DND-41 (cell line): ENCODE data around the gene HADH.

ENCODE experiments used
- ATAC-seq: fragments of 200-7000 bp; cut with Tn5 transposase; 3 replicates; pipeline ENCODE4 v1.9.1; 2021; ENCODE audit warnings: low read depth; ENCODE audit not compliant: insufficient read depth
- DNase-seq: peaks from one replicate; pipeline ENCODE4 v3.0.0-alpha.2; 2020
- H2AFZ ChIP-seq: 2 replicates; pipeline ENCODE4 v1.6.0; 2012; ENCODE audit warnings: low read depth, low read length
- H3K27ac ChIP-seq: 2 replicates; pipeline ENCODE4 v1.5.1; 2012; ENCODE audit warnings: low read length, inconsistent platforms
- H3K27me3 ChIP-seq: fragments of 200-600 bp; sonication (generic); 2 replicates; pipeline ENCODE4 v1.6.0; 2012; ENCODE audit warnings: low read length, mild to moderate bottlenecking, inconsistent platforms; ENCODE audit not compliant: insufficient read depth, poor library complexity
- H3K36me3 ChIP-seq: 2 replicates; pipeline ENCODE4 v1.5.1; 2012; ENCODE audit warnings: low read length, inconsistent platforms; ENCODE audit not compliant: insufficient read depth
- H3K4me1 ChIP-seq: 2 replicates; pipeline ENCODE4 v1.5.1; 2012; ENCODE audit warnings: mild to moderate bottlenecking, low read length; ENCODE audit not compliant: insufficient read depth
- H3K4me2 ChIP-seq: 2 replicates; pipeline ENCODE4 v1.6.0; 2012; ENCODE audit warnings: mild to moderate bottlenecking, moderate library complexity, low read length, inconsistent platforms; ENCODE audit not compliant: insufficient read depth
- H3K4me3 ChIP-seq, 2 experiments: fragments of 200-600 bp in 1 of 2; shearing (Covaris generic) in 1 of 2; 2 replicates each; pipeline ENCODE4 v1.5.1; 2012 to 2016; ENCODE audit warnings: inconsistent platforms in 2 of 2, low read length in 2 of 2, mild to moderate bottlenecking in 2 of 2, low read depth in 1 of 2, moderate library complexity in 1 of 2
- H3K79me2 ChIP-seq: 2 replicates; pipeline ENCODE4 v1.6.0; 2012; ENCODE audit warnings: low read length, inconsistent platforms; ENCODE audit not compliant: insufficient read depth
- H3K9ac ChIP-seq: 2 replicates; pipeline ENCODE4 v1.6.0; 2012; ENCODE audit warnings: low read depth, mild to moderate bottlenecking, inconsistent platforms, low read length, moderate library complexity
- H3K9me3 ChIP-seq: 2 replicates; pipeline ENCODE4 v1.5.1; 2012; ENCODE audit warnings: low read length, moderate library complexity, mild to moderate bottlenecking, inconsistent platforms; ENCODE audit not compliant: insufficient read depth, severe bottlenecking
- H4K20me1 ChIP-seq: 2 replicates; pipeline ENCODE4 v1.6.0; 2012; ENCODE audit warnings: low read length; ENCODE audit not compliant: insufficient read depth
- EZH2 ChIP-seq: IDR thresholded peaks from 3 replicates; pipeline ENCODE4 v1.6.1; 2012; ENCODE audit warnings: borderline replicate concordance, low read depth, mild to moderate bottlenecking, moderate library complexity, low read length, inconsistent platforms; ENCODE audit not compliant: severe bottlenecking
- TF ChIP-seq, protein P1 (sequence below): IDR thresholded peaks from 2 replicates; pipeline ENCODE4 v1.5.1; 2012; ENCODE audit warnings: borderline replicate concordance, low read length, moderate library complexity, mild to moderate bottlenecking; ENCODE audit not compliant: poor library complexity, severe bottlenecking; ENCODE audit errors: extremely low read depth

The HADH gene

GRCh38 chr4:108031427-108032083, 41.9 kb downstream of the HADH start:
- H3K4me3 ChIP-seq = no peak overlapping the region
- H3K9ac ChIP-seq = no peak overlapping the region
- H4K20me1 ChIP-seq = no peaks in the 10 kb centered on the region
- H3K27ac ChIP-seq = peak overlapping the region; percentile 24; the same call in 1 of the 2 replicates
- TF ChIP-seq, protein P1, sequence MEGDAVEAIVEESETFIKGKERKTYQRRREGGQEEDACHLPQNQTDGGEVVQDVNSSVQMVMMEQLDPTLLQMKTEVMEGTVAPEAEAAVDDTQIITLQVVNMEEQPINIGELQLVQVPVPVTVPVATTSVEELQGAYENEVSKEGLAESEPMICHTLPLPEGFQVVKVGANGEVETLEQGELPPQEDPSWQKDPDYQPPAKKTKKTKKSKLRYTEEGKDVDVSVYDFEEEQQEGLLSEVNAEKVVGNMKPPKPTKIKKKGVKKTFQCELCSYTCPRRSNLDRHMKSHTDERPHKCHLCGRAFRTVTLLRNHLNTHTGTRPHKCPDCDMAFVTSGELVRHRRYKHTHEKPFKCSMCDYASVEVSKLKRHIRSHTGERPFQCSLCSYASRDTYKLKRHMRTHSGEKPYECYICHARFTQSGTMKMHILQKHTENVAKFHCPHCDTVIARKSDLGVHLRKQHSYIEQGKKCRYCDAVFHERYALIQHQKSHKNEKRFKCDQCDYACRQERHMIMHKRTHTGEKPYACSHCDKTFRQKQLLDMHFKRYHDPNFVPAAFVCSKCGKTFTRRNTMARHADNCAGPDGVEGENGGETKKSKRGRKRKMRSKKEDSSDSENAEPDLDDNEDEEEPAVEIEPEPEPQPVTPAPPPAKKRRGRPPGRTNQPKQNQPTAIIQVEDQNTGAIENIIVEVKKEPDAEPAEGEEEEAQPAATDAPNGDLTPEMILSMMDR = no peak
- no peak for TF ChIP-seq EZH2
- H3K36me3 ChIP-seq = peaks cover 83% of the 10 kb centered on the region
- H3K79me2 ChIP-seq = no peaks in the 10 kb centered on the region
- no peak for ATAC-seq
- no peak overlapping the region for H3K4me2 ChIP-seq
- no peak overlapping the region for H2AFZ ChIP-seq
- H3K4me1 ChIP-seq = peaks cover 27% of the 10 kb centered on the region
- no peaks in the 10 kb centered on the region for H3K27me3 ChIP-seq
- no peaks in the 10 kb centered on the region for H3K9me3 ChIP-seq
- no peak for DNase-seq

DNA sequence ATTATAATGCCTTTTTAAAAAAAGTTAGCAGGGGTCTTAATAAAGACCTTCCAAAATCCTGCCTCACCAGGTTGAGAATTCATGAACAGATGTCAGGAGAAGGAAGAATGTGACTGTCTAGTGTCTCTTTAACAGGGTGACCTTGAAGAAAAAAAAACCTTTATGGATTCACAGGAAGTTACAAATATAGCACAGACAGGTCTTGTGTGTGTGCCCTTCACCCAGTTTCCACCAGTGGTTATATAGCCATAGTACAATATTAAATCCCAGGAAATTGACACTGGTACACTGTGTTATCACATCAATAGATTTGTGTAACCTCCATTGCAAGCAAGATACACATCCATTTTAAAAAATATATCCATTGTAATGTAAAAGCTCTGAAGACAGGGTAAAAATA, 43.7 kb downstream of the HADH start:
- TF ChIP-seq EZH2 = no peak
- TF ChIP-seq, protein P1 = no peak
- Histone ChIP-seq H3K4me1 (peaks cover 29% of the 10 kb centered on the region), H2AFZ (no peak overlapping the region), H3K9me3 (no peaks in the 10 kb centered on the region), H3K4me2 (no peak overlapping the region), H3K27me3 (no peaks in the 10 kb centered on the region), H3K36me3 (peaks cover 65% of the 10 kb centered on the region), H3K27ac (no peak overlapping the region), H3K4me3 (no peak overlapping the region), H3K79me2 (no peaks in the 10 kb centered on the region), H4K20me1 (no peaks in the 10 kb centered on the region), H3K9ac (no peak overlapping the region)
- ATAC-seq = no peak
- DNase-seq = no peak

GRCh38 chr4:108034565-108034964, 44.9 kb downstream of the HADH start:
- no peaks in the 10 kb centered on the region for H3K9me3 ChIP-seq
- DNase-seq (no peak), ATAC-seq (no peak)
- peaks cover 29% of the 10 kb centered on the region for H3K4me1 ChIP-seq
- H3K36me3 ChIP-seq = peaks cover 53% of the 10 kb centered on the region
- no peak overlapping the region for H3K4me3 ChIP-seq
- no peaks in the 10 kb centered on the region for H3K27me3 ChIP-seq
- H2AFZ ChIP-seq = no peak overlapping the region
- no peak overlapping the region for H3K4me2 ChIP-seq
- H4K20me1 ChIP-seq = no peaks in the 10 kb centered on the region
- H3K27ac ChIP-seq = no peak overlapping the region
- H3K9ac ChIP-seq = no peak overlapping the region
- TF ChIP-seq EZH2 = no peak
- TF ChIP-seq, protein P1 = no peak
- H3K79me2 ChIP-seq = no peaks in the 10 kb centered on the region
